Activated CD4-positive, alpha-beta memory T cell treated with anti-CD3 and anti-CD28 coated beads for 36 hours (primary cell): ENCODE results near the gene UBAP1. TPM values are rescaled to one million over a fixed set of nuclear protein-coding genes. Genes with fewer than 3 reads are reported as not detected.
"Not testable (repeated sequence)": the region's sequence is repeated elsewhere in the genome, so short reads cannot be mapped to it uniquely, and the experiment has no call there.

ENCODE experiments used
- CTCF ChIA-PET: fragments of 350-600 bp; sonication (Branson Sonifier 250); formaldehyde crosslinking; loops from one replicate; lab custom pipeline; 2021; ENCODE audit warnings: antibody characterized with exemption, inconsistent platforms; lab: Charles Lee
- POLR2A ChIA-PET: fragments of 350-600 bp; sonication (Branson Sonifier 250); formaldehyde crosslinking; loops from one replicate; lab custom pipeline; 2021; ENCODE audit warnings: antibody characterized with exemption; lab: Charles Lee
- DNase-seq: peaks from one replicate; pipeline ENCODE4 v3.0.0-alpha.2; 2020
- H3K27ac Mint-ChIP-seq: one replicate; pipeline ENCODE4 v1.8.0; 2021; ENCODE audit warnings: mixed read lengths
- H3K27me3 Mint-ChIP-seq: one replicate; pipeline ENCODE4 v1.8.0; 2021; ENCODE audit warnings: mixed read lengths
- H3K36me3 Mint-ChIP-seq: one replicate; pipeline ENCODE4 v1.8.0; 2021; ENCODE audit warnings: mixed read lengths
- H3K4me1 Mint-ChIP-seq: one replicate; pipeline ENCODE4 v1.8.0; 2021; ENCODE audit warnings: low read depth, mixed read lengths
- H3K4me3 Mint-ChIP-seq: one replicate; pipeline ENCODE4 v1.8.0; 2021; ENCODE audit warnings: mild to moderate bottlenecking, mixed read lengths
- H3K9me3 Mint-ChIP-seq: one replicate; pipeline ENCODE4 v1.8.0; 2021; ENCODE audit warnings: mixed read lengths
- intact Hi-C: fragments of 100-400 bp; cut with micrococcal nuclease; formaldehyde crosslinking; loops from one replicate; pipeline ENCODE4 v1.15.1; 2023
- total RNA-seq, 2 experiments: library from RNA; stranded (reverse); gene quantifications; one replicate each; pipeline ENCODE4 v1.2.3, GENCODE V29; 2021

UBAP1 gene
- total RNA-seq, 2 experiments from 2014 or later: 30.5 to 32.0 TPM

- H3K4me1 Mint-ChIP-seq: peaks cover 11% of the 10 kb centered on the region
- no peaks in the 10 kb centered on the region for H3K27me3 Mint-ChIP-seq
- peaks cover 30% of the 10 kb centered on the region for H3K36me3 Mint-ChIP-seq
- no peak overlapping the region for H3K4me3 Mint-ChIP-seq
- intact Hi-C loops: no loop called here
- no peak overlapping the region for H3K27ac Mint-ChIP-seq
- no peaks in the 10 kb centered on the region for H3K9me3 Mint-ChIP-seq
- no peak for DNase-seq
- ChIA-PET CTCF (no interaction called here), POLR2A (no interaction called here)
Measured at GRCh38 chr9:34237836-34238235, 59.0 kb downstream of the UBAP1 start.

GRCh38 chr9:34240006-34240405 is 61.2 kb downstream of the UBAP1 start:
- H3K4me3 Mint-ChIP-seq: no peak overlapping the region
- peaks cover 10% of the 10 kb centered on the region for H3K4me1 Mint-ChIP-seq
- CTCF ChIA-PET: interaction anchor here (5.5 kb wide), 1 partner anchor 13 kb away, joined by 54 read pairs; no protein-coding TSS in a partner anchor
- H3K36me3 Mint-ChIP-seq: peaks cover 35% of the 10 kb centered on the region
- DNase-seq: no peak
- intact Hi-C loops: no loop called here
- H3K9me3 Mint-ChIP-seq: no peaks in the 10 kb centered on the region
- no peaks in the 10 kb centered on the region for H3K27me3 Mint-ChIP-seq
- POLR2A ChIA-PET: no interaction called here
- no peak overlapping the region for H3K27ac Mint-ChIP-seq

GRCh38 chr9:34242830-34243229 is 64.0 kb downstream of the UBAP1 start:
- intact Hi-C loops: no loop called here
- CTCF ChIA-PET: interaction anchor here (1.0 to 5.5 kb wide), 2 partner anchors 10 to 161 kb away, joined by 3 to 54 read pairs; no protein-coding TSS in a partner anchor
- POLR2A ChIA-PET: no interaction called here
- Mint-ChIP-seq H3K4me1 (peaks cover 18% of the 10 kb centered on the region), H3K27ac (no peak overlapping the region), H3K4me3 (no peak overlapping the region), H3K27me3 (no peaks in the 10 kb centered on the region), H3K9me3 (no peaks in the 10 kb centered on the region), H3K36me3 (peaks cover 32% of the 10 kb centered on the region)
- no peak for DNase-seq

- DNase-seq, H3K27ac Mint-ChIP-seq, H3K27me3 Mint-ChIP-seq, H3K9me3 Mint-ChIP-seq, CTCF ChIA-PET, POLR2A ChIA-PET, intact Hi-C loops, H3K4me3 Mint-ChIP-seq: not testable (repeated sequence)
- Mint-ChIP-seq H3K36me3 (peaks cover 23% of the 10 kb centered on the region), H3K4me1 (peaks cover 11% of the 10 kb centered on the region)
Measured at GRCh38 chr9:34245212-34245611, 66.4 kb downstream of the UBAP1 start.

- Mint-ChIP-seq H3K9me3 (no peaks in the 10 kb centered on the region), H3K4me1 (peaks cover 10% of the 10 kb centered on the region), H3K4me3 (no peak overlapping the region), H3K27ac (peak overlapping the region; percentile 51), H3K27me3 (no peaks in the 10 kb centered on the region), H3K36me3 (peaks cover 22% of the 10 kb centered on the region)
- no peak for DNase-seq
- ChIA-PET POLR2A (interaction anchor here (0.6 kb wide), 1 partner anchor 138 kb away, joined by 3 read pairs; no protein-coding TSS in a partner anchor), CTCF (no interaction called here)
- intact Hi-C loops: no loop called here
Measured at GRCh38 chr9:34246453-34246852, 67.6 kb downstream of the UBAP1 start.

GRCh38 chr9:34247782-34248181 is 68.9 kb downstream of the UBAP1 start:
- CTCF ChIA-PET, H3K27me3 Mint-ChIP-seq, H3K4me3 Mint-ChIP-seq, H3K4me1 Mint-ChIP-seq, intact Hi-C loops, H3K9me3 Mint-ChIP-seq, H3K27ac Mint-ChIP-seq, POLR2A ChIA-PET, DNase-seq: not testable (repeated sequence)
- peaks cover 14% of the 10 kb centered on the region for H3K36me3 Mint-ChIP-seq

- H3K27me3 Mint-ChIP-seq: no peaks in the 10 kb centered on the region
- no peak overlapping the region for H3K27ac Mint-ChIP-seq
- no peak for DNase-seq
- ChIA-PET POLR2A (no interaction called here), CTCF (interaction anchor here (1.3 kb wide), 1 partner anchor 175 kb away, joined by 3 read pairs; no protein-coding TSS in a partner anchor)
- H3K4me3 Mint-ChIP-seq: no peak overlapping the region
- H3K36me3 Mint-ChIP-seq: peaks cover 13% of the 10 kb centered on the region
- intact Hi-C loops: no loop called here
- H3K4me1 Mint-ChIP-seq: peaks cover 8% of the 10 kb centered on the region
- no peaks in the 10 kb centered on the region for H3K9me3 Mint-ChIP-seq
Measured at GRCh38 chr9:34249274-34249673, 70.4 kb downstream of the UBAP1 start.

GRCh38 chr9:34250721-34251120 is 71.9 kb downstream of the UBAP1 start:
- peaks cover 13% of the 10 kb centered on the region for H3K36me3 Mint-ChIP-seq
- H3K27ac Mint-ChIP-seq: no peak overlapping the region
- no peaks in the 10 kb centered on the region for H3K27me3 Mint-ChIP-seq
- no peak for DNase-seq
- intact Hi-C loops: loop anchor here (10.0 kb wide), 1 partner anchor 176 kb away; no protein-coding TSS in a partner anchor
- H3K4me1 Mint-ChIP-seq: peaks cover 8% of the 10 kb centered on the region
- POLR2A ChIA-PET: no interaction called here
- no peaks in the 10 kb centered on the region for H3K9me3 Mint-ChIP-seq
- no peak overlapping the region for H3K4me3 Mint-ChIP-seq
- CTCF ChIA-PET: interaction anchor here (0.6 to 6.5 kb wide), 4 partner anchors 9 to 83 kb away, joined by 3 to 54 read pairs (median 12); partner anchors contain the start of gene UBAP1

GRCh38 chr9:34252016-34252415 is 73.2 kb downstream of the UBAP1 start:
- H3K27ac Mint-ChIP-seq: no peak overlapping the region
- POLR2A ChIA-PET: interaction anchor here (0.6 kb wide), 1 partner anchor 250 kb away, joined by 3 read pairs; no protein-coding TSS in a partner anchor

GRCh38 chr9:34252670-34253459 is 74.0 kb downstream of the UBAP1 start:
- H3K9me3 Mint-ChIP-seq: no peaks in the 10 kb centered on the region
- H3K4me3 Mint-ChIP-seq: no peak overlapping the region
- intact Hi-C loops: loop anchor here (1.0 to 10.0 kb wide), 3 partner anchors 74 to 178 kb away; partner anchors contain the start of genes DCAF12 and UBAP1
- ChIA-PET POLR2A (no interaction called here), CTCF (interaction anchor here (0.6 to 6.5 kb wide), 51 partner anchors 8 to 629 kb away, joined by 3 to 54 read pairs (median 4); partner anchors contain the start of genes MYORG, UBAP1 and UBAP2)
- H3K27ac Mint-ChIP-seq: no peak overlapping the region
- peak; percentile 78 for DNase-seq
- H3K27me3 Mint-ChIP-seq: no peaks in the 10 kb centered on the region
- H3K4me1 Mint-ChIP-seq: no peaks in the 10 kb centered on the region
- H3K36me3 Mint-ChIP-seq: peaks cover 12% of the 10 kb centered on the region

More at GRCh38 chr9:34252016-34252415, 73.2 kb downstream of the UBAP1 start:
- Mint-ChIP-seq H3K9me3 (no peaks in the 10 kb centered on the region), H3K4me3 (no peak overlapping the region), H3K27me3 (no peaks in the 10 kb centered on the region), H3K4me1 (peaks cover 1% of the 10 kb centered on the region), H3K36me3 (peaks cover 12% of the 10 kb centered on the region)
- CTCF ChIA-PET: interaction anchor here (0.6 to 6.5 kb wide), 40 partner anchors 8 to 628 kb away, joined by 3 to 54 read pairs (median 4); partner anchors contain the start of genes MYORG, UBAP1 and UBAP2
- intact Hi-C loops: loop anchor here (2.0 to 10.0 kb wide), 2 partner anchors 73 to 177 kb away; partner anchors contain the start of gene UBAP1
- no peak for DNase-seq

- Mint-ChIP-seq H3K27ac (no peak overlapping the region), H3K4me3 (no peak overlapping the region), H3K9me3 (no peaks in the 10 kb centered on the region), H3K27me3 (no peaks in the 10 kb centered on the region), H3K4me1 (no peaks in the 10 kb centered on the region), H3K36me3 (peaks cover 12% of the 10 kb centered on the region)
- CTCF ChIA-PET: interaction anchor here (0.7 to 6.5 kb wide), 22 partner anchors 9 to 338 kb away, joined by 3 to 54 read pairs (median 4); partner anchors contain the start of genes MYORG and UBAP1
- intact Hi-C loops: loop anchor here (1.0 to 10.0 kb wide), 3 partner anchors 75 to 179 kb away; partner anchors contain the start of genes DCAF12 and UBAP1
- DNase-seq: no peak
- POLR2A ChIA-PET: no interaction called here
Measured at GRCh38 chr9:34253460-34253837, 74.6 kb downstream of the UBAP1 start.
